Measurements from ENCODE around the gene SLC8A2.

The SLC8A2 gene

GRCh38 chr19:47483800-47484690 lies 12.4 kb upstream of the SLC8A2 start, which contains the start of gene KPTN:
KPTN (minus strand) TSS chr19:47484219; CDS start chr19:47484160, 59 bp downstream.
- TF ChIP-seq, protein P1, sequence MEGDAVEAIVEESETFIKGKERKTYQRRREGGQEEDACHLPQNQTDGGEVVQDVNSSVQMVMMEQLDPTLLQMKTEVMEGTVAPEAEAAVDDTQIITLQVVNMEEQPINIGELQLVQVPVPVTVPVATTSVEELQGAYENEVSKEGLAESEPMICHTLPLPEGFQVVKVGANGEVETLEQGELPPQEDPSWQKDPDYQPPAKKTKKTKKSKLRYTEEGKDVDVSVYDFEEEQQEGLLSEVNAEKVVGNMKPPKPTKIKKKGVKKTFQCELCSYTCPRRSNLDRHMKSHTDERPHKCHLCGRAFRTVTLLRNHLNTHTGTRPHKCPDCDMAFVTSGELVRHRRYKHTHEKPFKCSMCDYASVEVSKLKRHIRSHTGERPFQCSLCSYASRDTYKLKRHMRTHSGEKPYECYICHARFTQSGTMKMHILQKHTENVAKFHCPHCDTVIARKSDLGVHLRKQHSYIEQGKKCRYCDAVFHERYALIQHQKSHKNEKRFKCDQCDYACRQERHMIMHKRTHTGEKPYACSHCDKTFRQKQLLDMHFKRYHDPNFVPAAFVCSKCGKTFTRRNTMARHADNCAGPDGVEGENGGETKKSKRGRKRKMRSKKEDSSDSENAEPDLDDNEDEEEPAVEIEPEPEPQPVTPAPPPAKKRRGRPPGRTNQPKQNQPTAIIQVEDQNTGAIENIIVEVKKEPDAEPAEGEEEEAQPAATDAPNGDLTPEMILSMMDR (IDR thresholded peaks at IDR 0.05; ENCODE audit: low read length): peak; percentile 98
- TF ChIP-seq EZH2 (optimal IDR thresholded peaks at IDR 0.05; ENCODE audit: low read depth, low read length) (no peak), EZH2phosphoT487 (IDR thresholded peaks at IDR 0.05; ENCODE audit: low read length) (no peak)
- peak within 1 kb of the TSS; percentile 77 for H3K4me2 ChIP-seq (ENCODE audit: low read depth, low read length)
- peaks cover 10% of the 10 kb centered on the region for H3K79me2 ChIP-seq (ENCODE audit: low read length)
- no peaks in the 10 kb centered on the region for H3F3A ChIP-seq (ENCODE audit: insufficient read depth, low read length)
- H3K27ac ChIP-seq (ENCODE audit: low read length): peak within 1 kb of the TSS; percentile 81
- H3K4me3 ChIP-seq (ENCODE audit: low read length): peak within 1 kb of the TSS; percentile 97
- H2AFZ ChIP-seq (ENCODE audit: low read length): peak within 1 kb of the TSS; percentile 93
- H4K20me1 ChIP-seq (ENCODE audit: insufficient read depth, low read length): no peaks in the 10 kb centered on the region
- H3K9me2 ChIP-seq (replicated peaks; ENCODE audit: insufficient read depth, low read length): no peaks in the 10 kb centered on the region
- H3K36me3 ChIP-seq (replicated peaks; ENCODE audit: insufficient read depth, low read length): no peaks in the 10 kb centered on the region
- DNase-seq: peak; percentile 88
- H3K9me3 ChIP-seq (replicated peaks; ENCODE audit: insufficient read depth, low read length): no peaks in the 10 kb centered on the region
- peaks cover 15% of the 10 kb centered on the region for H3K4me1 ChIP-seq (ENCODE audit: low read length)
- peak within 1 kb of the TSS; percentile 94 for H3K9ac ChIP-seq (ENCODE audit: low read length)
- peaks cover 6% of the 10 kb centered on the region; the same call in 1 of the 2 replicates for H3K27me3 ChIP-seq (replicated peaks; ENCODE audit: insufficient read depth, low read length)

GRCh38 chr19:47483200-47483599 lies 11.5 kb upstream of the SLC8A2 start:
- H3K4me3 ChIP-seq (ENCODE audit: low read length): peak overlapping the region; percentile 97
- H3K9ac ChIP-seq (ENCODE audit: low read length): no peak overlapping the region

GRCh38 chr19:47481460-47482052 lies 9.9 kb upstream of the SLC8A2 start:
- Histone ChIP-seq H3K36me3 (replicated peaks; ENCODE audit: insufficient read depth, low read length) (no peaks in the 10 kb centered on the region), H3K9me2 (replicated peaks; ENCODE audit: insufficient read depth, low read length) (no peaks in the 10 kb centered on the region), H3K27me3 (replicated peaks; ENCODE audit: insufficient read depth, low read length) (peaks cover 12% of the 10 kb centered on the region; the same call in 1 of the 2 replicates), H3K79me2 (ENCODE audit: low read length) (peaks cover 10% of the 10 kb centered on the region), H4K20me1 (ENCODE audit: insufficient read depth, low read length) (no peaks in the 10 kb centered on the region), H3K4me2 (ENCODE audit: low read depth, low read length) (no peak overlapping the region), H3K27ac (ENCODE audit: low read length) (no peak overlapping the region), H2AFZ (ENCODE audit: low read length) (no peak overlapping the region), H3K9ac (ENCODE audit: low read length) (no peak overlapping the region), H3K4me1 (ENCODE audit: low read length) (peaks cover 15% of the 10 kb centered on the region), H3K9me3 (replicated peaks; ENCODE audit: insufficient read depth, low read length) (no peaks in the 10 kb centered on the region), H3F3A (ENCODE audit: insufficient read depth, low read length) (no peaks in the 10 kb centered on the region), H3K4me3 (ENCODE audit: low read length) (no peak overlapping the region)
- TF ChIP-seq, protein P1 (IDR thresholded peaks at IDR 0.05; ENCODE audit: low read length): no peak
- no peak for TF ChIP-seq EZH2phosphoT487 (IDR thresholded peaks at IDR 0.05; ENCODE audit: low read length)
- DNase-seq: no peak

More at GRCh38 chr19:47483200-47483599, 11.5 kb upstream of the SLC8A2 start:
- 0 out of 2 replicates have a peak overlapping the region, but pooled peaks have one; percentile 22 for H2AFZ ChIP-seq (ENCODE audit: low read length)
- H3K9me3 ChIP-seq (replicated peaks; ENCODE audit: insufficient read depth, low read length): no peaks in the 10 kb centered on the region
- peak overlapping the region; percentile 55 for H3K4me2 ChIP-seq (ENCODE audit: low read depth, low read length)
- no peaks in the 10 kb centered on the region for H3K9me2 ChIP-seq (replicated peaks; ENCODE audit: insufficient read depth, low read length)
- peaks cover 10% of the 10 kb centered on the region for H3K79me2 ChIP-seq (ENCODE audit: low read length)
- no peaks in the 10 kb centered on the region for H4K20me1 ChIP-seq (ENCODE audit: insufficient read depth, low read length)
- no peak overlapping the region for H3K27ac ChIP-seq (ENCODE audit: low read length)
- H3F3A ChIP-seq (ENCODE audit: insufficient read depth, low read length): no peaks in the 10 kb centered on the region
- no peaks in the 10 kb centered on the region for H3K36me3 ChIP-seq (replicated peaks; ENCODE audit: insufficient read depth, low read length)
- peaks cover 6% of the 10 kb centered on the region; the same call in 1 of the 2 replicates for H3K27me3 ChIP-seq (replicated peaks; ENCODE audit: insufficient read depth, low read length)
- DNase-seq: no peak
- H3K4me1 ChIP-seq (ENCODE audit: low read length): peaks cover 15% of the 10 kb centered on the region
- TF ChIP-seq EZH2 (optimal IDR thresholded peaks at IDR 0.05; ENCODE audit: low read depth, low read length) (no peak), EZH2phosphoT487 (IDR thresholded peaks at IDR 0.05; ENCODE audit: low read length) (no peak)
- TF ChIP-seq, protein P1 (IDR thresholded peaks at IDR 0.05; ENCODE audit: low read length): no peak
